Suprapubic skin (tissue), 3 donors: ENCODE data around the gene RETREG2.

ENCODE experiments used
- EP300 ChIP-seq: sonication (generic); formaldehyde crosslinking; IDR thresholded peaks from one replicate; pipeline ENCODE4 v1.6.1; 2017; ENCODE audit warnings: antibody characterized with exemption
- TF ChIP-seq, protein P1 (sequence below), 2 donors: fragments of 200-600 bp in 1 of 2; fragments of 450-650 bp in 1 of 2; sonication (generic) in 1 of 2; IDR thresholded peaks; one replicate each; pipeline ENCODE4 v1.5.1; 2016 to 2019; ENCODE audit warnings: antibody characterized with exemption in 2 of 2, mild to moderate bottlenecking in 1 of 2, moderate library complexity in 1 of 2

- no peak for TF ChIP-seq EP300
- TF ChIP-seq, protein P1, sequence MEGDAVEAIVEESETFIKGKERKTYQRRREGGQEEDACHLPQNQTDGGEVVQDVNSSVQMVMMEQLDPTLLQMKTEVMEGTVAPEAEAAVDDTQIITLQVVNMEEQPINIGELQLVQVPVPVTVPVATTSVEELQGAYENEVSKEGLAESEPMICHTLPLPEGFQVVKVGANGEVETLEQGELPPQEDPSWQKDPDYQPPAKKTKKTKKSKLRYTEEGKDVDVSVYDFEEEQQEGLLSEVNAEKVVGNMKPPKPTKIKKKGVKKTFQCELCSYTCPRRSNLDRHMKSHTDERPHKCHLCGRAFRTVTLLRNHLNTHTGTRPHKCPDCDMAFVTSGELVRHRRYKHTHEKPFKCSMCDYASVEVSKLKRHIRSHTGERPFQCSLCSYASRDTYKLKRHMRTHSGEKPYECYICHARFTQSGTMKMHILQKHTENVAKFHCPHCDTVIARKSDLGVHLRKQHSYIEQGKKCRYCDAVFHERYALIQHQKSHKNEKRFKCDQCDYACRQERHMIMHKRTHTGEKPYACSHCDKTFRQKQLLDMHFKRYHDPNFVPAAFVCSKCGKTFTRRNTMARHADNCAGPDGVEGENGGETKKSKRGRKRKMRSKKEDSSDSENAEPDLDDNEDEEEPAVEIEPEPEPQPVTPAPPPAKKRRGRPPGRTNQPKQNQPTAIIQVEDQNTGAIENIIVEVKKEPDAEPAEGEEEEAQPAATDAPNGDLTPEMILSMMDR (IDR thresholded peaks at IDR 0.05): no peak
Measured at GRCh38 chr2:219209236-219210195, 31.4 kb downstream of the RETREG2 start.
